Glomerular visceral epithelial cell (primary cell): ENCODE data around the gene PRELID3B.

Experiments
- DNase-seq: peaks from one replicate; pipeline ENCODE4 v3.0.0-alpha.2; 2016; ENCODE audit errors: extremely low spot score

The PRELID3B gene

DNA sequence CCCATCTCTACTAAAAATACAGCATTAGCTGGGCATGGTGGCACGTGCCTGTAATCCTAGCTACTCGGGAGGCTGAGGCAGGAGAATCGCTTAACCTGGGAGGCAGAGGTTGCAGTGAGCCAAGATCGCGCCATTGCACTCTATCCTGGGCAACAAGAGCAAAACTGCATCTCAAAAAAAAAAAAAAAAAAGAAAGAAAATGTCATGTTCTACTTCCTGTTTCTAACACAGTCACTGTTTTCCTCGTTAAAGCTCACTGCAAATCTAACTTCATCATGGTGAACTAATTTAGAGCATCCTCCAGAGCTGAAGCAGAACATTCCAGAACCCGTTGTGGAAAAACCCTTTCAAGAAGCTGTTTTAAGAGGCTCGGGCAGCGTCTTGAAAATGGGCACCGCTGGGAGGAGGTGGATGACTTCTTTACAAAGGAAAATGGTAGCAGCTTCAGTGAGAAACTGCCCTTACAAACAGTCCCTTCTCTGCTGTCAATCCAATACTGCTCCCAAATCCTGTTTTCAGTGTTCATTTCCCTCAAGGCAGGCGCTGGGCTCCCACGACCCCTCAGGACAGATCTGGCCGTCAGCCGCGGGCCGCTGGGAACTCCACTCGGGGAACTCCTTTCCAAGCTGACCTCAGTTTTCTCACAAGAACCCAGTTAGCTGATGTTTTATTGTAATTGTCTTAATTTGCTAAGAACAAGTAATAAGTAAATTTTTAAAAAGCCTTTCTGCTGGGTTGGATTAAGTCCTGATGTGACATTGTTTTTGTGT, 48.0 kb downstream of the PRELID3B start:
- DNase-seq, result no peak

DNA sequence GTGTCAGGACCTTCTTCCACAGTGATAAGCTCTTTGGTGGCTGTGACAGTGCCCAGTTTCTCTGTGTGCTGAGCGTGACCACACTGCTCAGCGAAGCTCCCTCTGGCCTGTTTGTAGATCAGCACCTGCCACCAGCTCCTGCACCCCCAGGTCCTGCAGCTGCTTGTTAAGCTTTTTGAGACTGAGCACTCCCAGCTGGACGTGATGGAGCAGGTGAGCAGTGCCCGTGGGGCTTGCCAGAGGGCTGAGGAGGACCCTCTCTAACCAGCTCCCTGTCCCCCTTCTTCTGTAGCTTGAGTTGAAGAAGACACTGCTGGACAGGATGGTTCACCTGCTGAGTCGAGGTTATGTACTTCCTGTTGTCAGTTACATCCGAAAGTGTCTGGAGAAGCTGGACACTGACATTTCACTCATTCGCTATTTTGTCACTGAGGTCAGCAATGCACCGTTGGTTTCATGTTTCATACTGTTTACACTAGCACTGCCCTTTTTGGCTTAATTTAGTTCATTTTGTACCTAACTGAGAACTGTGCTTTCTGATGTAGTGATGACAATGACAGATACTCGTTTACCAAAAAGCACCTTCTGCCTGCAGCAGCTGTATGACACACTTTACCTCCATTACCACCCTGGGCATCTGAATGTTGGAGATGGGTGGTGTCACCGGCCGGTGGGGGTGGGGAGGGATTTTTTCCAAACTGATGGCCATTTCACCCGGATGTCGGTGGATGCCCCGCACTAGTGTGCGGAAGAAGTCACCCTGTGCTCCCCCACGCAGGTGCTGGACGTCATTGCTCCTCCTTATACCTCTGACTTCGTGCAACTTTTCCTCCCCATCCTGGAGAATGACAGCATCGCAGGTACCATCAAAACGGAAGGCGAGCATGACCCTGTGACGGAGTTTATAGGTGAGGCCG, 49.0 kb downstream of the PRELID3B start:
- no peak for DNase-seq

DNA sequence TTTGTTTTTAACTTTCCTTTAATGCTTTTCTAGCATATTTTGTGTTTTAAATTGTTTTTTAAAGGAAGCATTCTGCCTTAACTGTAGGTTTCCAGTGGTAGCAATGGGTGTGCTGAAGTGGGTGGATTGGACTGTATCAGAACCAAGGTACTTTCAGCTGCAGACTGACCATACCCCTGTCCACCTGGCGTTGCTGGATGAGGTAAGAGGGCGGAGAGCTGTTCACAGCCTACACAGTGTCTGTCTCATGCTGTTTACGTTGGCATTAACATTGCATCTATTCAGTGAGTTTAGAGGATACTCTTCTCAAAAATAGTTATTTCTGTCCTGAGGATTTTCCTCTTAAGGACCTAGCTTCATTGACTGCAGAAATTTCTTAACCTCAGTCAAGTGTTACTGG, 49.7 kb downstream of the PRELID3B start:
- DNase-seq, result no peak

DNA sequence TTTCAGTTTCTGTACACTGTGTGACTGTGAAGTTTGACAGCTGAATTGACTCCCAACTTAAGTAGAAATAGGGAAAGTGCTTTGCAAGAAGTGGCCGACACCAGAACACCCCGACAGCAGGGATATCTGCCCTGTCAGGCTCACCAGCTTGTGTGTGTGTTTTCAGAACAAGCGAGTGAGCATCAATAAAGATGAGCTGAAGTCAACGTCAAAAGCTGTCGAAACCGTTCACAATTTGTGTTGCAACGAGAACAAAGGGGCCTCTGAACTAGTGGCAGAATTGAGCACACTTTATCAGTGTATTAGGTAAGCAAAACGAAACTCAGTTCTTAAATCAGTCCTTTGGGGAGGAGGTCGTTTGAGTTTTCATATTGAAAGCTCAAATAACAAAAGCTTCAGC, 50.9 kb downstream of the PRELID3B start:
- DNase-seq, result no peak

DNA sequence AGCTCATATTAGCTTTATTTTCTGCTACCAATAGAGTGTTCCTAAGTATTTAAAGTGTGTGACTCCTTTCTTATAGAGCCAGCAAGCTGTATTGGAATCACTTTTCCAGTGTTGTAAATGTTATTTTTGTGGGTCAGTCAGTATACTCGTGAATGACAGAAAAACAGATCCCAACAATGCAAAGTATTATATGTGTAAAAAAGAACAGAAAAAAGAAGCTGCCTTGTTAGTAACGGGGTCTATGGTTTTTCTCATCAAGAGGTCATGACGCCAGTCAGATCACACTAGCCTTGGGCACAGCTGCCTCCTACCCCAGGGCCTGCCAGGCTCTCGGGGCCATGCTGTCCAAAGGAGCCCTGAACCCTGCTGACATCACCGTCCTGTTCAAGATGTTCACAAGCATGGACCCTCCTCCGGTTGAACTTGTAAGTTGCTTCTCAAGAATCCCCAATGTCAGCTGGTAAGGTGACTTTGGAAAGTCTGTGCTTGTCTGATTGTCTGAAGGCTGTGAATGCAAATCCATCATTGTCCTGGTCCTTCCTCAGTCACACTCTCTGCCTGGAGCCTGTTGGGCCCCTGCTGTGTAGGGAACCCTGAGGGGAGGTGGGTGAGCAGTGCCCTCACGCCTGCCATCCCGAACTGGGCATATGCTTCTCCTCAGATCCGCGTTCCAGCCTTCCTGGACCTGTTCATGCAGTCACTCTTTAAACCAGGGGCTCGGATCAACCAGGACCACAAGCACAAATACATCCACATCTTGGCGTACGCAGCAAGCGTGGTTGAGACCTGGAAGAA, 51.7 kb downstream of the PRELID3B start:
- DNase-seq, result no peak

DNA sequence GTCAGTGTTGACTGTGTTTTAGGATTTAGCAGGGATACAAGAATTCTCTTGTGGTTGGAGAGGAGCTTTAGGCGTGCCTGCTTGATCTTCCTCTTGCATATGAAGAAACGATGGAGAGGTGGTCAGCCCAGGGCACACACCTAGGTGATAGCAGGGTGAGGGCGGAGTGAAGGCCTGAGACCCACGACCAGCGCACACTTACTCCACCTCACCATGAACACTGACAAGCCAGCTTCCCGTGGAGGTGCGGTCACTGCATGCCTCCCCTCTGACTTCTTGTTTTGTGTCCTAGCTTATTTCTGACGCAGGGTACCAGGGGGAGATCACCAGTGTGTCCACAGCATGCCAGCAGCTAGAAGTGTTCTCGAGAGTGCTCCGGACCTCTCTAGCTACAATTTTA, 53.4 kb downstream of the PRELID3B start:
- no peak for DNase-seq

DNA sequence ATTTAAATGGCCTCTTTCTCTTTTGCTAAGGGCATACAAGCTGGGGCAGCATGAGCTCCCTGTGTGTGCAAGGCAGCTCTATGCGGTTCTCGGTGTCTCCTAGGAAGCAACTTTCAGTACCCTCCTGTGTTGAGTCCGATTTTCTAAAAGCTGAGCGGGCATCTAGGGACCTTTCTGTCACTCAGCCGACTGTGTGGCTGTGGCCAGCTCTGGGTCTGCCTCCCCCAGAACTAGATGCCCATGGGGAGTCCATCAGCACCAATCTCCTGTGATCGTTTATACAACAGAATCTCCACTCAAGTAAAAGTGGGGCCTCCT, 54.1 kb downstream of the PRELID3B start:
- DNase-seq, result no peak

DNA sequence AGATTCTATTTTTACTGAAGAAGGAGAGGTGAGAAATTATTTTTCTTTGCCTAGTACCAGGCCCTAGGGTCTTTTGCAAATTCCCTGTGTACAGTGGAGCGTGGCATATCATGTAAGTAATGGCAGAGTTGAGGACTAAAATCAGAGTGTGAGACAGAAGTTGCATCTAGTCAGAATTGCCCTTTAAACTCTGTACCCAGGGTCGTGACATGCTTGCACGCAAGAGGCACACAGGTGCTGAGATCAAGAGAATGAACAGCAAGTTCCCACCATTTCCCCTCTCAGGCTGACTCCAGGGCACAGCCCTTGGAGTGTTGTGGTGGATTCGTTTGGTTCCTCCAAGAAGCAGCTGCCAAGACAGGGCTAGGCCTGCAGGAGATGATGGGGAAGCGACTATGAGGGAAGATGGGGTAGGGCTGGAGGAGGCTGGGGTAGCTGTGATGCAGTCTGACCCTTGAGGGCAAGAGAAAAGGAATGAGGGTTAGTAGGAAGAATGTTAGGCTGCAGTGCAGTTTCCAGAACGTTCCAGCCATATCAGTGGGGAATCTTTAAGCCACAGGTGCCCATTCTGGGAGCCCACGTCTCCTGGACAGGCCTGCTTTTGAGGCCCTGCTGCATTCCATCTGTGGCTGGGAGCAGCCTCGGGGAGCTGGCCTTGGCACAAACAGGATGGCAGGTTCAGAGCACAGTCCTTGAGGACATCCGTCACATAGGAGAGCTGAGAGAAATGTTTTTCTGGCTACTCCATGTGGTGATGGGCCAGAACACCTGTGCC, 54.6 kb downstream of the PRELID3B start:
- no peak for DNase-seq

DNA sequence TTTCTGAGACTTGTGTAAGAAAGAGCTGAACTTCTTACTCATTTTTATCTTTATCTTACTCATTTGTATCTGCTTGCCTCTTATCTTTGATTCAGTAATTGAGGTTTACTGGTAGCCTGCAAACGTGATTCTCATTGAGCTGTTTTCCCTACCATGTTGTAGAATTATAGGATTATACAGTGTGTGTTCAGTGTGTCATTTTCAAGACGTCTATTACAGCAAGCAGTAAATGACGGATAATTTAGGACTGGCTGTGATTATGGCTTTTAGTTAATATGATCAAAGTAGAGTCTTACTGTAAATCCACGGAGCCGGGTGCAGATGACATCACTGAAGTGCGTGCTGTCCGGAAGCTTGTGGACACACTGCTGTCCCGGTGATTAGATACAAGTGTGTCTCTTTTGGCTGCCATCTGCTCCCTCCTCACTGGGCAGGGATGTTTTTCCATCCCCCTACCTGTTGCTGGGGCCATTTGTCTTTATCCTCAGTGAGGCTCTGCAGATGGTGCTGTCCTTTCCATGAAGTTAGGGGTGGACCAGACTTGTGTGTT, 55.5 kb downstream of the PRELID3B start:
- no peak for DNase-seq

DNA sequence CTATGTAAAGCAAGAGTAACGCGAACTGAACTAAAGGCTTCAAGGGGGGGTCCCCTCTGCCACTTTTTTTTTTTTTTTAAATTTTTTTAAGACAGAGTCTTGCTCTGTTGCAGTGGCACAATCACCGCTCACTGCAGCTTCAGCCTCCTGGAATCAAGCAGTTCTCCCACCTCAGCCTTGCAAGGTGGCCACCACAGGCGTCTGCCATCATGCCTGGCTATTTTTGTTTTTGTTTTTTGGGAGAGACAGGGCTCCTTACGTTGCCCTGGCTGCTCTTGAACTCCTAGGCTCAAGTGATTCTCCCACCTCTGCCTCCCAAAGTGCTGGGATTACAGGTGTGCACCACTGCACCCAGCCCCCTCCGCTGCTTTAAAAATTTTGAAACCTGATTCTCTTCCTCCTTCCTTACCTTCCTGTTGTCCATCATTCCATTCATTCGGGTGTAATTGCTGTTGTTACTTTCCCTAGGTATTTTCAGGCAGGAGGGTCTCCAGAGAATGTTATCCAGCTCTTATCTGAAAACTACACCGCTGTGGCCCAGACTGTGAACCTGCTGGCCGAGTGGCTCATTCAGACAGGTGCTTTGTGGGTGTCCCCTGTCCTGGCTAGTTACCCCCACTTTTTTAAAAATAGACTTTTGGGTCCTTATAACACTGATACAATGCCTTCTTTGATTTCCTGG, 56.2 kb downstream of the PRELID3B start:
- no peak for DNase-seq

DNA sequence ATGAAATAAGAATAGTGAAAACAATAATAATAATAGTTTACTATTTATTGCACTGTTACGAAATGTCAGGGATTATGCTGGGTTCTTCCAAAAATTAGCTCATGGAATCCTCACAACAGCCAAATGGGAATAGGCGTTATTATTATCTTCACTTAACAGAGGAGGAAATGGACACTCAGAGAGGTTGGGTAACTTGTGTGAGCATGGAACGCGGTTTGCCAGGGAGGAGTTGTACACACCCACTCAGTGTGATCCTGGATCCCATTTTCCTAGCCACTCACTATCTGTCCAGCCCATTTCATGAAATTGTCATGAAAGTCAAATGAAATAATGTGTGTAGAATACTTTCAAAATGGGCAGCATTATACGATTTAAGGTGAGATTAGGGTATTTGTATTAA, 56.9 kb downstream of the PRELID3B start:
- no peak for DNase-seq

DNA sequence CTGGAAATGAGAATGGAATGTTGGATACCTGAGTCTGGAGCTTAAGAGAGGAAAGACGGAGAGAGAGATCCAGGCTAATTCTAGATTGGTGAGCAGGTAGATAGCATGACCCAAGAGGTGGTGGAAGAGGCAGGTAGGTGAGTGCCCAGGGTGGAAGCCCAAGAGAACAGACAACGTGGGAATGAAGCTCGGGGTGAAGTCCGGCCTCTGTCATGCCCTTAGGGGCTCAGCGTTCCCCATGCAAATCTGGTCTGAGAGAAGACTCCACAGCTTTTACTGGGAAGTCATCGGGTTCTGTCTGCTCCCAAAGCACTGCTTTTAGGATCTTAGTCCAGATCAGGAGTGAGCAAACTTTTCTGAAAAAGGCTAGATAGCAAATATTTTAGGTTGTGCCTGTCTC, 57.9 kb downstream of the PRELID3B start:
- no peak for DNase-seq
